Ishikawa (cell line): ENCODE measurements around the gene PLA2G6.

Experiments used
- CEBPB ChIP-seq: IDR thresholded peaks from 2 replicates; pipeline ENCODE4 v1.6.1; 2012
- CREB1 ChIP-seq: IDR thresholded peaks from 2 replicates; pipeline ENCODE4 v1.6.1; 2012; ENCODE audit warnings: low read depth
- EGR1 ChIP-seq: IDR thresholded peaks from 2 replicates; pipeline ENCODE4 v1.6.1; 2012
- EP300 ChIP-seq: IDR thresholded peaks from 2 replicates; pipeline ENCODE4 v1.6.1; 2012; ENCODE audit warnings: borderline replicate concordance
- FOXM1 ChIP-seq: IDR thresholded peaks from 2 replicates; pipeline ENCODE4 v1.6.1; 2012; ENCODE audit warnings: low read depth, borderline replicate concordance
- NFIC ChIP-seq: IDR thresholded peaks from 2 replicates; pipeline ENCODE4 v1.6.1; 2012
- RAD21 ChIP-seq: IDR thresholded peaks from 2 replicates; pipeline ENCODE4 v1.6.1; 2012; ENCODE audit warnings: low read depth
- TAF1 ChIP-seq: IDR thresholded peaks from 2 replicates; pipeline ENCODE4 v1.6.1; 2012; ENCODE audit warnings: low read depth, mild to moderate bottlenecking
- TCF12 ChIP-seq: IDR thresholded peaks from 2 replicates; pipeline ENCODE4 v1.6.1; 2012; ENCODE audit warnings: low read depth
- TEAD4 ChIP-seq: IDR thresholded peaks from 2 replicates; pipeline ENCODE4 v1.6.1; 2012
- YY1 ChIP-seq: IDR thresholded peaks from 2 replicates; pipeline ENCODE4 v1.6.1; 2012; ENCODE audit warnings: low read depth
- ZBTB7A ChIP-seq: IDR thresholded peaks from 2 replicates; pipeline ENCODE4 v1.6.1; 2012; ENCODE audit warnings: low read depth
- TF ChIP-seq, protein P1 (sequence below): IDR thresholded peaks from 2 replicates; pipeline ENCODE4 v1.6.1; 2012; ENCODE audit warnings: low read depth, mild to moderate bottlenecking
- TF ChIP-seq, protein P2 (sequence below): IDR thresholded peaks from 2 replicates; pipeline ENCODE4 v1.6.1; 2012
- TF ChIP-seq, protein P3 (sequence below): IDR thresholded peaks from 2 replicates; pipeline ENCODE4 v1.6.1; 2012

Gene PLA2G6

DNA sequence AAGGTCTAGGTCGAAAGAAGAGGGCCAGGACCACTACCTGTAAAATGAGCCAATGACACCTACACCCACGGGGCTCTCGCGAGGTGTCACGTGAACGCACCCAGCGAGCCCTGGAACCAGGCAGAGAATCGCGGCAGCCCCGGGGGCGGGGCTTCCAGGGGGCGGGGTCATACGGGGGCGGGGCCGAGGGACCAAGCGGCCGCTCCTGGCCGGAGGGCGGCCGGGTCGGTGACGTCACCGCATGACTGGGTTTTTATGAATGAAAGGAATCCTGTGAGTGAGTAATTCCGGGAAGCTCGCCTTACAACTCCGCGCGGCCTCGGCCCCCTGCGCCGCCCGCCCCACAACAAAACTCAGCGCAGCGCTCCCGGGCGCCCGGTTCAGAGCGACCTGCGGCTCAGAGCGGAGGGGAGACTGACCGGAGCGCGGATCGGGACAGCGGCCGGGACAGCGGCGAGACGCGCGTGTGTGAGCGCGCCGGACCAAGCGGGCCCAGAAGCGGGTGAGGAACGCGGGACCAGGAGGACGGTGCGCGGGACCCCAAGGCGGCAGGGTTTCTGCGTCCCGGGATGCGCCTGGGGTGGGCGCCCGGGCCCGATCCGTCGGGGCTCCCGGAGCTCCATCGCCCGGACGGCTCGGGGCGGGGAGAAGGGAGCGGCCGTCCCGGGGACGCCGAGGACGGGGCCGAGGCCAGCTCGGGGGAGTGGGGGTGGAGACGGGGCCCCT, 20.2 kb upstream of the PLA2G6 start, which contains the start of gene MAFF:
Gene MAFF, plus strand, starts transcription at position 284 of the 726 bp plus-strand sequence. CDS start 11,860 bp downstream, outside the sequence.
- TF ChIP-seq CREB1 (peak; percentile 62; the same call in 1 of the 2 replicates), TEAD4 (peak; percentile 80), EP300 (0 out of 2 replicates have a peak, but pooled peaks have one; percentile 24), TCF12 (peak; percentile 55; the same call in 1 of the 2 replicates), FOXM1 (no peak), ZBTB7A (peak; percentile 36), TAF1 (peak; percentile 16; the same call in 1 of the 2 replicates), NFIC (peak; percentile 30)
- TF ChIP-seq, protein P1, sequence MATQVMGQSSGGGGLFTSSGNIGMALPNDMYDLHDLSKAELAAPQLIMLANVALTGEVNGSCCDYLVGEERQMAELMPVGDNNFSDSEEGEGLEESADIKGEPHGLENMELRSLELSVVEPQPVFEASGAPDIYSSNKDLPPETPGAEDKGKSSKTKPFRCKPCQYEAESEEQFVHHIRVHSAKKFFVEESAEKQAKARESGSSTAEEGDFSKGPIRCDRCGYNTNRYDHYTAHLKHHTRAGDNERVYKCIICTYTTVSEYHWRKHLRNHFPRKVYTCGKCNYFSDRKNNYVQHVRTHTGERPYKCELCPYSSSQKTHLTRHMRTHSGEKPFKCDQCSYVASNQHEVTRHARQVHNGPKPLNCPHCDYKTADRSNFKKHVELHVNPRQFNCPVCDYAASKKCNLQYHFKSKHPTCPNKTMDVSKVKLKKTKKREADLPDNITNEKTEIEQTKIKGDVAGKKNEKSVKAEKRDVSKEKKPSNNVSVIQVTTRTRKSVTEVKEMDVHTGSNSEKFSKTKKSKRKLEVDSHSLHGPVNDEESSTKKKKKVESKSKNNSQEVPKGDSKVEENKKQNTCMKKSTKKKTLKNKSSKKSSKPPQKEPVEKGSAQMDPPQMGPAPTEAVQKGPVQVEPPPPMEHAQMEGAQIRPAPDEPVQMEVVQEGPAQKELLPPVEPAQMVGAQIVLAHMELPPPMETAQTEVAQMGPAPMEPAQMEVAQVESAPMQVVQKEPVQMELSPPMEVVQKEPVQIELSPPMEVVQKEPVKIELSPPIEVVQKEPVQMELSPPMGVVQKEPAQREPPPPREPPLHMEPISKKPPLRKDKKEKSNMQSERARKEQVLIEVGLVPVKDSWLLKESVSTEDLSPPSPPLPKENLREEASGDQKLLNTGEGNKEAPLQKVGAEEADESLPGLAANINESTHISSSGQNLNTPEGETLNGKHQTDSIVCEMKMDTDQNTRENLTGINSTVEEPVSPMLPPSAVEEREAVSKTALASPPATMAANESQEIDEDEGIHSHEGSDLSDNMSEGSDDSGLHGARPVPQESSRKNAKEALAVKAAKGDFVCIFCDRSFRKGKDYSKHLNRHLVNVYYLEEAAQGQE, result no peak; the same call in 1 of the 2 replicates
- TF ChIP-seq, protein P2, sequence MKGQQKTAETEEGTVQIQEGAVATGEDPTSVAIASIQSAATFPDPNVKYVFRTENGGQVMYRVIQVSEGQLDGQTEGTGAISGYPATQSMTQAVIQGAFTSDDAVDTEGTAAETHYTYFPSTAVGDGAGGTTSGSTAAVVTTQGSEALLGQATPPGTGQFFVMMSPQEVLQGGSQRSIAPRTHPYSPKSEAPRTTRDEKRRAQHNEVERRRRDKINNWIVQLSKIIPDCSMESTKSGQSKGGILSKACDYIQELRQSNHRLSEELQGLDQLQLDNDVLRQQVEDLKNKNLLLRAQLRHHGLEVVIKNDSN, result peak; percentile 91

DNA sequence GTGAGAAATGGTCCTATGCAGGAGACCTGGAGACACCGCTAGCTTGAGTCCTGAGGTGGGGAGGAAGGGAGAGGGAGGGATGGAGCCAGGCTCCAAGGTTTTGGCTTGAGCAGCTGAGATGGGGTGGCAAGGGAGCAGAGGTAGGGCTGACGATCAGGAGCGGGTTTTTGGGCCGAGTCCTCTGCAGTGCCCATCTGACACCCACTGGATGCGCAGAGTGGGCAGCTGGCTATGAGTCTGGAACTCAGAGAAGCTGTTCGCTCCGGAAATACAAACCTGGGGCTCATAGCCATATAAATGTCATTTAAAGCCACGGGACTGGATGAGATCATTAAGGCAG, 19.7 kb upstream of the PLA2G6 start:
- TF ChIP-seq ZBTB7A (no peak), EP300 (no peak), TAF1 (no peak), TCF12 (no peak), TEAD4 (no peak), RAD21 (no peak), NFIC (no peak)
- TF ChIP-seq, protein P2, result no peak
- TF ChIP-seq, protein P3, sequence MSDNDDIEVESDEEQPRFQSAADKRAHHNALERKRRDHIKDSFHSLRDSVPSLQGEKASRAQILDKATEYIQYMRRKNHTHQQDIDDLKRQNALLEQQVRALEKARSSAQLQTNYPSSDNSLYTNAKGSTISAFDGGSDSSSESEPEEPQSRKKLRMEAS, result no peak

DNA sequence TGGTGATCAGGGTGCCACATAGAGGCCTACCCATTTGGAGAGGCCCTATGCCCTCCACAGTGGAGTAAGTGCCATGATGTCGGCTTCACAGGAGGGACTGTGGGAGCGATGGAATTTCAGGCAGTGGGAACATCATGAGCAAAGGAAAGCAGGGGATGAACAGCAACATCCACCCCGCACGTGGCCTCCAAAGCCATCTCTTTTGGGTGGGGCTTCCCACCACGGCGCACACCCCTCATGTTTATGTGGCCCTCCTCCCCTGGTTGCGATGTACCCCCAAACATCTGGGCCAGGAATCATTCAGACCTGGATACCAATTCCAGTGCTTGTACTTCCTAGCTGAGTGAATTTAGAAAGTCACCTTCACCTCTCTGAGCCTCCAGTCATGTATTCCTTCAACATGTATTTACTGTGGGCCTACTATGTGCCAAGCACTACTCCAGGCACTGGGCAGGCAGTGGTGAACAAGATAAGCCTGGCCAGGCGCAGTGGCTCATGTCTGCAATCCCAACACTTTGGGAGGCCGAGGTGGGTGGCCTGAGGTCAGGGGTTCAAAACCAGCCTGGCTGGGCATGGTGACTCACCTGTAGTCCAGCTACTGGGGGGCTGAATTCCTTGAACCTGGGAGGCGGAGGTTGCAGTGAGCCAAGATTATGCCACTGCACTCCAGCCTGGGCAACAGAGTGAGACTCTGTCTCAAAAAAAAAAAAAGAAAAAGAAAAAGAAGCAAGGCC, 18.4 kb upstream of the PLA2G6 start:
- no peak for TF ChIP-seq EP300
- TF ChIP-seq EGR1, result no peak
- TF ChIP-seq FOXM1, result no peak
- no peak for TF ChIP-seq CEBPB
- TF ChIP-seq RAD21, result no peak
- no peak for TF ChIP-seq CREB1
- no peak for TF ChIP-seq TAF1
- TF ChIP-seq, protein P3, result no peak
- no peak for TF ChIP-seq TCF12
- TF ChIP-seq ZBTB7A, result no peak
- no peak for TF ChIP-seq YY1
- TF ChIP-seq NFIC, result no peak
- TF ChIP-seq, protein P2, result no peak
- TF ChIP-seq, protein P1, result no peak

DNA sequence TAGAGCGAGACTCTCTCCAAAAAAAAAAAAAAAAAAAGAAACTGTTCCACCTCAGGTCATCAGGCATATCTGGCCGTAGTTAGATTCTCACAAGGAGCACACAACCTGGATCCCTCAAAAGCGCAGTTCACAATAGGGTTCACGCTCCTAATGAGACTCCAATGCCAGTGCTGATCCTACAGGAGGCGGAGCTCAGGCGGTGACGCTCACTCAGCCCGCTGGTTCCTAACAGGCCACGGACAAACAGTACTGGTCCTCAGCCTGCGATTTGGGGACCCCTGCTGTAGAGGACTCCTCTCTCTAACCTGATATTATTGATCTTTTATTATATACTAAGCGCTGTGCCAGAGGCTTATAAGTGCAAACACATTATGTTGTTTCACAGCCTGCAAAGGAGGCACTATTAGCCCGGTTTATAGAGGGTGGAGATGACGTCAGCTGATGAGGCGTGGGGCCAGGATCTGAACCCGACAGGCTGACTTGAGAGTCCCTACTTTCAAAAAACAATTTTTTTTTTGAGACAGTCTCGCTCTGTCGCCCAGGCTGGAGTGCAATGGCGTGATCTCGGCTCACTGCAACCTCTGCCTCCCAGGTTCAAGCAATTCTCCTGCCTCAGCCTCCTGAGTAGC, 15.3 kb upstream of the PLA2G6 start:
- TF ChIP-seq, protein P3, result no peak
- TF ChIP-seq NFIC (no peak), ZBTB7A (no peak), YY1 (no peak), EGR1 (no peak), TEAD4 (no peak), TCF12 (no peak)
- TF ChIP-seq, protein P1, result no peak
- TF ChIP-seq, protein P2, result no peak
